ENCODE measurements around the gene GPR157.
A peak's percentile ranks its signal among the peaks of the same experiment; 100 is the strongest.

The GPR157 gene

DNA sequence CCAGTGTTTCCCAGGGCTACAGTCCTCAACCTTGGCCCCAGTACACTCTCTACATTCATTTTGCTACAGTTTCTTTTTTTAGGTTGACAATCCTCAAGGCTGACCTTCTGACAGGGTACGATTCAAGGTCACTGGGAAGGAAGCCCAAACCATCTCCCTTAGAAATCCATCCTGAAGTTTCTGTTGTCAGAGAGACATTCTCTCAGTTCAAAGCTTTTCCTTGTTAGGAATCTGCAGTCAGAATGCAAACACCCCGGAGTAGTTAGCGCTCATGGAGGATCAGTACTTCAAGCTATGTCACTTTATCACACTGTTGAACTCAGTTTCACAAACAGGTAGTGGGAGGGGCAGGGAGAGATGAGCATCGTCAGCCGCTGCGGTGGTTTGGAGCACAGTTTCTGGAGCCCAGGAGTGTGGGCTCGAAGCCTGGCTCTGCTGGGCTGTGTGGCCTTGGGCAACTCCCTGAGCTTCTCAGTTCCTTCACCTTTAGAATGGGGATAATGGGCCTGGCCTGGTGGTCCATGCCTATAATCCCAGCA is 63.6 kb downstream of the GPR157 start:
- H3K27ac ChIP-seq: no peak overlapping the region
- H3K27me3 ChIP-seq (replicated peaks): no peaks in the 10 kb centered on the region
- H3K4me3 ChIP-seq (ENCODE audit: low read depth, low read length): no peak overlapping the region
- H3K36me3 ChIP-seq (replicated peaks): no peaks in the 10 kb centered on the region
- TF ChIP-seq, protein P1, sequence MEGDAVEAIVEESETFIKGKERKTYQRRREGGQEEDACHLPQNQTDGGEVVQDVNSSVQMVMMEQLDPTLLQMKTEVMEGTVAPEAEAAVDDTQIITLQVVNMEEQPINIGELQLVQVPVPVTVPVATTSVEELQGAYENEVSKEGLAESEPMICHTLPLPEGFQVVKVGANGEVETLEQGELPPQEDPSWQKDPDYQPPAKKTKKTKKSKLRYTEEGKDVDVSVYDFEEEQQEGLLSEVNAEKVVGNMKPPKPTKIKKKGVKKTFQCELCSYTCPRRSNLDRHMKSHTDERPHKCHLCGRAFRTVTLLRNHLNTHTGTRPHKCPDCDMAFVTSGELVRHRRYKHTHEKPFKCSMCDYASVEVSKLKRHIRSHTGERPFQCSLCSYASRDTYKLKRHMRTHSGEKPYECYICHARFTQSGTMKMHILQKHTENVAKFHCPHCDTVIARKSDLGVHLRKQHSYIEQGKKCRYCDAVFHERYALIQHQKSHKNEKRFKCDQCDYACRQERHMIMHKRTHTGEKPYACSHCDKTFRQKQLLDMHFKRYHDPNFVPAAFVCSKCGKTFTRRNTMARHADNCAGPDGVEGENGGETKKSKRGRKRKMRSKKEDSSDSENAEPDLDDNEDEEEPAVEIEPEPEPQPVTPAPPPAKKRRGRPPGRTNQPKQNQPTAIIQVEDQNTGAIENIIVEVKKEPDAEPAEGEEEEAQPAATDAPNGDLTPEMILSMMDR (IDR thresholded peaks at IDR 0.05; ENCODE audit: low read depth, low read length, missing control alignments): no peak
- DNase-seq: no peak
- in situ Hi-C loops (cut with HindIII; ENCODE audit: low pct_ligation_motif_present, low sequenced_read_pairs): no loop called here

DNA sequence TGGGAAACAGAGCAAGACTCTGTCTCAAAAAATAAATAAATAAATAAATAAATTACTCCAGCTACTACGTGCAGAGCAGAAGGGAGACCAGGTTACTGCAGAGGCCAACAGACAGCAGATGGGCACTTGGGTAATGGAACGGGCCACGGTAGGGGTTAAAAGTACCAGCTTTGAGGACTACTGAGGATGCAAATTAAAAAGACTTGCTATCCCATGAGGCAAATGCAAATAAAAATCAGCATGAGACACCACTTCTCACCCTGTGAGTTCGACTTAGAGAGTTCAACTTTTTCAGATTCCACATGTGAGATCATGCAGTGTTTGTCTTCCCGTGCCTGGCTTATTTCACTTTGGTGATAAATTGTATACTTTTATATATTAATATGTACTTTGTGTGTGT is 66.1 kb downstream of the GPR157 start:
- no peak overlapping the region for H3K27ac ChIP-seq
- no peaks in the 10 kb centered on the region for H3K36me3 ChIP-seq (replicated peaks)
- no peak for DNase-seq
- in situ Hi-C loops (cut with HindIII; ENCODE audit: low pct_ligation_motif_present, low sequenced_read_pairs): no loop called here
- H3K27me3 ChIP-seq (replicated peaks): no peaks in the 10 kb centered on the region
- TF ChIP-seq, protein P1 (IDR thresholded peaks at IDR 0.05; ENCODE audit: low read depth, low read length, missing control alignments): no peak
- no peak overlapping the region for H3K4me3 ChIP-seq (ENCODE audit: low read depth, low read length)

DNA sequence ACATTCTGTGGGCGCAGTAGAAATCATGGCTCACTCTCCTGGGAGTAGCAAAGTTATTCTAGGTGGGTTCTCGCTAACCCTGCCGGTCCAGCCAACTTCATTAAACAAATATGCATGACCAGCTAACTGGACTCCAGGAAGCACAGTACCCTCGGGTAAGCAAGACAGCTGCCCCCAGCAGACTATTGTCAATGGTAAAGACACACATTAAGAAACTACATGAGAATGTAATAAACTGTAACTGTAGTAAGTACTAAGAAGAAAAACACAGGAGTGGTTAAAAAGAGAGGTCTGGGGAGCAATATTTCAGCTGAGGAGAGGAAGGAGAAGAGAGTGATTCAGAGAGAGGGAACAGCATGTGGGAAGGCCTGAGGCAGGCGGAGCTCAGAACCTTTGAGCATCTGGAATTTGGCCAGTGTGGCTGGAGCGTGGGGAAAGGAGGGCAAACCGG is 66.9 kb downstream of the GPR157 start:
- no peak overlapping the region for H3K27ac ChIP-seq
- peak; percentile 18 for DNase-seq
- in situ Hi-C loops (cut with HindIII; ENCODE audit: low pct_ligation_motif_present, low sequenced_read_pairs): no loop called here
- H3K4me3 ChIP-seq (ENCODE audit: low read depth, low read length): no peak overlapping the region
- H3K27me3 ChIP-seq (replicated peaks): no peaks in the 10 kb centered on the region
- TF ChIP-seq, protein P1 (IDR thresholded peaks at IDR 0.05; ENCODE audit: low read depth, low read length, missing control alignments): no peak
- no peaks in the 10 kb centered on the region for H3K36me3 ChIP-seq (replicated peaks)

DNA sequence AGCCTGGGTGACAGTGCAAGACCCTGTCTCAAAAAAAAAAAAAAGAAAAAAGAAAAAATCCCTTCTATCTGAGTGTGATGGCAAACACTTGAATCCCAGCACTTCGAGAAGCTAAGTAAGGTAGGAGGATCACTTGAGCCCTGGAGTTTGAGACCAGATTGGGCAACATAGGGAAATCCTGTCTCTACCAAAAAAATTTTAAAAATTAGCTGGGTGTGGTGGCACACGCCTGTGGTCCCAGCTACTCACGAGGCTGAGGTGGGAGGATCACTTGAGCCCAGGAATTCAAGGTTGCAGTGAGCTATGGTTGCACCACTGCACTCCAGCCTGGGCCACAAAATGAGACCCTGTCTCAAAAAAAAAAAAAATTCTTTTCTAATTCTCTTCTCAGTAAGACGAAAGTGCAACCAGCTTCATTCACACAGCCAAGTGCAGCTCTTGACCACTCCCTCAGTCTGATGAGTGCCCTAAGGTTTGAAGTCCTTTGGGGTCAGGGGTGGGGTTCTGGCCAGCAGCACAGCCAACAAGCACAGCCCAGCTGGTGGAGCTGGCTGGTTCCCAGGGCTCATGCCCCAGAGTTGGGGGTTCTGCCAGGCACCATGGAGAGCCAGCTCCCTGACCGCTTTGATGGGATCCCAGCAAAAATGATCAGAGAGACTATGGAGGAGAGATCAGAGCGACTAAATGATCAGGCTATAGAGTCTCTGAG is 67.5 kb downstream of the GPR157 start:
- no peak for DNase-seq
- no peaks in the 10 kb centered on the region for H3K36me3 ChIP-seq (replicated peaks)
- TF ChIP-seq, protein P1 (IDR thresholded peaks at IDR 0.05; ENCODE audit: low read depth, low read length, missing control alignments): no peak
- no peak overlapping the region for H3K4me3 ChIP-seq (ENCODE audit: low read depth, low read length)
- no peaks in the 10 kb centered on the region for H3K27me3 ChIP-seq (replicated peaks)
- in situ Hi-C loops (cut with HindIII; ENCODE audit: low pct_ligation_motif_present, low sequenced_read_pairs): no loop called here
- H3K27ac ChIP-seq: no peak overlapping the region

DNA sequence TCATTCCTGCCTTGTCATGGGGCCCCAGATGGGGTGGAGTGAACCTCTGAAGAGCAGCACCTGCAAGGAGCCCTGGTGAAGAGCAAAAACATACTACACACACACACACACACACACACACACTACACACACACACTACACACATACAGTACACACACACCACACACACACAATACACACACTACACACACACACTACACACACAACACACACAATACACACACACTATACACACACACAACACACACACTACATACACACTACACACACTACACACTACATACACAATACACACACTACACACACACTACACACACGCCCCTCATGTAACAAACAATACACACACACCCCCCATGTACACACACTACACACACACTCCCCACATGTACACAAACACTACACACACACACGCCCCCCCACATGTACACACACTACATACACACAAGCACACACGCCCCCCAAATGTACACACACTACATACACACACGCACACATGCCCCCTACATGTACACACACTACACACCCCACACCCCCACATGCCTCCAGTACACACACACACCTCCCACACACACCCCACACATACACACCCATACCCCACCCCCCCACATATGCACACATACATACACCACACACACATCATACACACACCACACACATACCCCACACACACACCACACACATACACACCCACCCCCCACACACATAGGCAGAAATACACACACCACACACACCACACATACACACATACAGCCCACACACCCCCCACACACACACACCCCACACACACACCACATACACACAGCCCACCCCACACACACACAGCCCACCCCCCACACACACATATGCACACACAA is 68.8 kb downstream of the GPR157 start:
- no peaks in the 10 kb centered on the region for H3K27me3 ChIP-seq (replicated peaks)
- no peak for DNase-seq
- H3K4me3 ChIP-seq (ENCODE audit: low read depth, low read length): no peak overlapping the region
- no peak overlapping the region for H3K27ac ChIP-seq
- TF ChIP-seq, protein P1 (IDR thresholded peaks at IDR 0.05; ENCODE audit: low read depth, low read length, missing control alignments): no peak
- in situ Hi-C loops (cut with HindIII; ENCODE audit: low pct_ligation_motif_present, low sequenced_read_pairs): no loop called here
- no peaks in the 10 kb centered on the region for H3K36me3 ChIP-seq (replicated peaks)
